IPS DF 19.7 (cell line): Measurements from ENCODE around the gene CLCN5.
"Not testable (repeated sequence)": the region's sequence is repeated elsewhere in the genome, so short reads cannot be mapped to it uniquely, and the experiment has no call there.

Source experiments
- DNase-seq: peaks from one replicate; pipeline ENCODE4 v3.0.0-alpha.2; 2013; ENCODE audit warnings: low read depth, low spot score

Gene CLCN5

DNA sequence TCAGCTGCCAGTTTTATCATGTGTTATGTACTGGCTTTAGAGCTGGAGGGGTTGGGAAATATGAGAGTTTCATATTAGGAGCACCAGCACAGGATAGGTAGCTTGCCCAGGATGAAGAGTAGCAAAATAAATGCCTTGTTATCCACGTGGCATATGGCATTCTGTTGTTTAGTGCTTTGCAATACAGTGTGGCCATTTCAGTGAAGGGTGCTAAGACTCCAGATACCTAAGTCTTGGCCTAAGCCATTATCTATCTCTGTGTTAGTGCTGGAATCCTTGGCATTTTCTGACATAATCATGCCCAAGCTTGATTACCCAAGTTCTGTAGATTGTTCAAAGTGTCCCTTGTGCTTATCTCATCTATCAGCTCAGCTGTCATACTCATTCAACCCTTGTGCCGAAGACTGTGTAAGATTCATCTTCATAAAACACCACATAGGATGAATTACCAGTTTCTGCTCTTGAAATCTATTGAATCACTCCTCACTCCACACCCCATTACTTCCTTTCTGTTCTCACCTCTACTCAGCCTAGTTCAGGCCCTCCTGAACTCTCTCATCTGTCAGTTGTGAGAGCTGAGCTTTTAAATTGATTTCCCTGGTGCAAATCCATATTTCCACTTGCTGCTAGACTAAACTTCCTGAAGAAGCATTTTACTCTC is 73.5 kb downstream of the CLCN5 start:
- DNase-seq = no peak

GRCh38 chrX:49996474-49996873 is 74.1 kb downstream of the CLCN5 start:
- DNase-seq = no peak

DNA sequence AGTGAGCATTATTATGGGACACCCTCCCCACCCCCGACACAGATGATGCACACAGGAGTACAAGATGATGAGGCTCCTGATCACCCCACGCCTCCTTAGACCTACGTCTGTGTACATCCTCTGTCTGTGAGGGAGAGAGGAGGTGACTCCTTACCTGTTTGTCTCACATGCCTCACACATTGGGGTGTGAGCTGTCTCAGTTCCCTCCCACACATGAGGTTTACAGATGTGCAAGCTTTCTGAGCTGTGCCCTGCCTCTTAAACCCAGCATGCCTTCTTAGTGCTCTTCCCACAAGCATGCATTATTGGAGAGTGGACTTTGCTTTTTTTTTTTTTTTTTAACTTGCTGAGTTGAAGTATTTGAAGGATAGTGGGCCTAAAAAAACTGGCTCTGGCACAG is 76.7 kb downstream of the CLCN5 start:
- no peak for DNase-seq

DNA sequence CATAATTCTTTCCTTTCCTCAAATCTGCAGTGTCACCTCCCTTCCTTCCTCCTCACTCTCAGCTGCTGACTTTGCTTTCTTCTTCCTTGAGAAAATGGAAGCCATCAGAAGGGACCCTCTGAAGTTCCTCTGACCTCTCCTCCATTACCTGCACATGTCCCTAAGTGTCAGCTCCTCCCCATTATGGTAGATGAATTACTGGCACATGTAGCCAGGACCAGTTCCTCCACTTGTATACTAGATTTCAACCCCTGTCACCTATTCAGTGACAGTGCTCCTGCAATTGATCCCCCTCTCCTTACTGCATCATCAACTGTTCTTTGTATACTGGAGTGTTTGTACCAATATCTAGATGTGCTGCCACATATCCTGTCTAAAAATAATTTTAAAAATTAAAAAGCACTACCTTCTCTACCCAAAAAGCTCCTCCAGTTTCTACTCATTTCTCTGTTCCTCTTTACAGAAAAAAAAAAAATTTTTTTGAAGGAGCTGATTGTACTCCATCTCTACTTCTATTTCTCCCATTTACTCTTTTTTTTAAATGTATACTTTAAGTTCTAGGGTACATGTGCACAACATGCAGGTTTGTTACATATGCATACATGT is 78.6 kb downstream of the CLCN5 start:
- DNase-seq = no peak

GRCh38 chrX:50002067-50002714 is 79.8 kb downstream of the CLCN5 start:
- no peak for DNase-seq

DNA sequence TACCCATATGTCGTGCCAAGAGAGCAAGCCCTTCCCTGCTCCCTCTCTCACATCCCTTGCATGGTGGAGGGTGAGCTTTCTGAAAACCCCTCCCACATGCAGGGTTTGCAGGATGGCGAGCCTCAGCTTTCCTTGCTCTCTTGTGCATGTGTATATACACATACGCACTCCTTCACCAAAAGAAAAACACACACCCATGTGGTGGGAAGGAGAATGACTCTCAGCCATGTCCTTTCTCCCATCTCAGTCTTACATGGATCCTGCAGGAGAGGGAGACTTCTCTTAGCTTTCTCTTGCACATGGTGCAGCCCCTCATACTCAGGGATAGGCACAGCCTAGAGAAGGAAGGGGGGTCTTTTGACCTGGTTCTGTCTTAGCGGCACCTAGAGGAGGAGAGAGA is 81.1 kb downstream of the CLCN5 start:
- DNase-seq = no peak

GRCh38 chrX:50003927-50004326 is 81.5 kb downstream of the CLCN5 start:
- no peak for DNase-seq

- DNase-seq = not testable (repeated sequence)
These were observed 103.2 kb downstream of the CLCN5 start for GRCh38 chrX:50025591-50025990.

GRCh38 chrX:50035126-50035525 is 112.7 kb downstream of the CLCN5 start:
- no peak for DNase-seq

DNA sequence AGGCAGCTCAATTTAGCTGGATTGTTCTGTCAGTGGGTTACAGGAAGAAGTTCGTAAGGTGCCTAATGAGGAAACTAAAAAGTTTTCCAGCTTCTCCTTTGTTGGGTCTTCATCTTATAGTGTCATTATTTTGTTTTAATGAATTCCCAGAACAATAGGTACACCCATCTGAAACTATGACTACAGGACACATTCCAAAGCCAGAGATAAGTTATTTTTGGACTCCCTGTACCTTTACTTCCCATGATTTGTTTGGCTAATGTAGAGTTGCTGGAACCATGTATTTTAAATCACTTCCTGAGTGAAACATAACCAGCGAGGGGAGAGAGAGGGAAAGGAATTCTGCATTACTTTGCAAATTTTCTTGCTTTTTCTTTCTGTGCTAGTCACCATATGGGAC is 114.0 kb downstream of the CLCN5 start:
- DNase-seq = no peak

DNA sequence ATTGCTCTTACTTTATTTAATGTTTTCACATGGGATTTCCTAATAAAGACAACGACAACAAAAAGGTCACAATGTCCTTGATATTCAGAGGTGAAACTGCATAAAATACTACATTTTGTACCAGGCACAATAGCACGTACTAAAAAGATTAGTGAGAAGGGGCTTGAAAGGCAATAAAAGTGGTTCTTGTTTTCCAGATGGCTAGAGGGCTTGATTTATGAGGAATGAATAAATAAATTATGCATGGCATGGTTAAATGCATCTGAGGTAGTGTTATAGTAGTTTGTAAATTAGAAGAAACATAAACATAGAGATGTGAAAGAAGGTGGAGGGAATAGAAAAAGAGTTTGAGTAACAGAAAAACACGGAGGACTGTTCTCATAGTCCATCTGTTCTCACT is 123.4 kb downstream of the CLCN5 start:
- no peak for DNase-seq

DNA sequence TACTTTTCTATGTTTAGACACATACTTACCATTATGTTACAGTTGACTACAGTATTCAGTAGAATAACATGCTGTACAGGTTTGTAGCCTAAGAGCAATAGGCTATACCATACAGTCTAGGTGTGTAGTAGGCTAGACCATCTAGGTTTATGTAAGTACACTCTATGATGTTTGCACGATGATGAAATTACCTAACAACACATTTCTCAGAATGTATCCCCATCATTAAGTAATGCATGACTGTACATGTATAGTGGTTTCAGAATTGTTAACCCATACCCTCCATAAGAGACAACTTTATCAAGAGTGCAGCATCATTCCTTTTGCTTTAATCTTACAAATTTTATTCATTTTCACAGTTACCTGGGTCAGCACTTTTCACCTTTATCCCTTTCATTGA is 126.8 kb downstream of the CLCN5 start:
- DNase-seq = no peak

DNA sequence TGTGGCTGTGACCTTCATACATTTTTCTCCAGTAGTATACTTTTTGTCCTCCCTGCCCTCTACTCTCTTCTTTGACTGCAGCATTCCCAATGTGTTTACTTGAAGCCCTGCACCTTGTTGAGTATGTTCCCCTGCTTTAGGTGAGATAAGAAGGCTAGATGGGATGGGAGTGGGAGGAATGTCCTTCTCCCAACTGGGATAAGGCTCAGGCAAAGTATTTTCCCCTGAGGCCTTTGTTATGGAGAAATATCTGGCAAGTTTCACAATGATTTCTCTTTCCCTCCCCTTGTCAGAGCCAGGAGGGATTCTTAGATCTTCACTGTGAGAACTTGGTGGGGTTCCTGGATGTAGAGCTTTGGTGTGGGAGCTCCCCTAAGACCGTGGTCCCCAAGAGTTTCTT is 131.8 kb downstream of the CLCN5 start:
- DNase-seq = no peak

DNA sequence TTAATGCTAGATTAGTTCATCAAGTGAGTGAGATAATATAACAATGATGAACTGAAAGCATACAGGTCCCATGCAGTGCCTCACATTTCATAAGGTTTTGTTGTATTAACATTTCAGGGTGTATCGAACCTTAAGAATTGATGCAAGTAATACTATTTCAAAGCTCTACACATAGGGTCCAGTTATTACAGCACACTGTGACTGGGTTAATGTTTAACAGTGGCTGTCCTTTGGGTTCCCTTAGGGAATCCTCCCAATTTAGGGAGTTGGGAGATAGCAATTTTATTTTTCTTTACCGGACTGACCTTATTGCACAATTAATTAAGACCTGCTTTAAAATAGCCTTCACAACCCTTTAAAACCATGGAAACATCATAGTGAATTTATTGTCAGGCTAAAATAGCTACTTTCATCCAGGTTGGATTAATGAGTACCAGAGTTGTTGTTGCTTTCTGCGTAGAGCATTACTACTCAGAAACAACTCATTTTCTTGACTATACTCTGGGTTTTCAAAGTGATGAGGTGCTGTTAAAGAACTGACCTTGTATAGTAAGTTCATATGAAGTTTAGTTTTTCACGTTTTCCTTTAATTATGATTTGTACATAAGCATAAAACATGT is 144.0 kb downstream of the CLCN5 start:
- DNase-seq = no peak

GRCh38 chrX:50067435-50068284 is 145.3 kb downstream of the CLCN5 start:
- peak; percentile 42 for DNase-seq

GRCh38 chrX:50068285-50068563 is 145.8 kb downstream of the CLCN5 start:
- no peak for DNase-seq

- DNase-seq = no peak
These were observed 146.5 kb downstream of the CLCN5 start for GRCh38 chrX:50068893-50069292.

DNA sequence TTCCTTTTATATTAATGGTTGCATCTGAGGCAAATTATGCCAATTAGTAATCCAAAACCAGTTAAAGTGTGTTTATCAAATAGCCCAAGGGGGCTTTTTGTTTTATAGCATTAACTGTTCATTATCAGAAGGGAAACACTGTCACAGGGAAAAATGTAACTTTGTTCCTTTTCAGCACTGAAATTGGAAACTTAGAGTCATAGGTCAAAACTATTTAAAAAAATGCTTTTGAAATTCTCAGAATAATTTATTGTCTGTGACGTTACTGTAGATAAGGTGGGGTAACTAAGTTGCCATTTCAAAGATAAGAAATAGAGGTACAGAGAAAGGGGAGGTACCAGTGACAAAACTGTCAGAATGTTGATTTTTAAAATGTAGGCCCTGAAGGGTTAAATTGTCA is 149.1 kb downstream of the CLCN5 start:
- DNase-seq = no peak

- no peak for DNase-seq
These were observed 149.7 kb downstream of the CLCN5 start for GRCh38 chrX:50072110-50072509.

DNA sequence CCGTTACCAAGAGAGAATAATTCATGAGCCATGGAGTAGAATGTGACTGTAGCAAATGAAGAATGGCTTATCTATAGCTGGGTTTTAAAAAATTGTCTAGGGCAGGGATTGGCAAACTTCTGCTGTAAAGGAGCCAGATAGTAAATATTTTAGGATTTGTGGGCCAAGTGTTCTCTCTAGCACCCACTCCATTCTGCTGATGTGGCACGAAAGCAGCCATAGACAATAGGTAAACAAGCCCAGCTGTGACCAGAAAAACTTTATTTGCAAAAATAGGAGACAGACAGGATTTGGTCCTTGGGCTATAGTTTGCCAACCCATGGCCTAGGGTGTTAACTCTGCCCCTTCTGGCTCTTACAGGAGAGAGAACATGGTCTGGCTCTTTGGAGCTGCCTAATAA is 151.2 kb downstream of the CLCN5 start:
- no peak for DNase-seq

GRCh38 chrX:50075630-50076339 is 153.4 kb downstream of the CLCN5 start:
- DNase-seq = no peak
